Measurements from ENCODE around the gene CDH4. TPM values are rescaled to one million over a fixed set of nuclear protein-coding genes. Genes with fewer than 3 reads are reported as not detected.
"Not testable (repeated sequence)": the region's sequence is repeated elsewhere in the genome, so short reads cannot be mapped to it uniquely, and the experiment has no call there.

Gene CDH4
- total RNA-seq, 1 donor from 2014 or later: 8.3 TPM

DNA sequence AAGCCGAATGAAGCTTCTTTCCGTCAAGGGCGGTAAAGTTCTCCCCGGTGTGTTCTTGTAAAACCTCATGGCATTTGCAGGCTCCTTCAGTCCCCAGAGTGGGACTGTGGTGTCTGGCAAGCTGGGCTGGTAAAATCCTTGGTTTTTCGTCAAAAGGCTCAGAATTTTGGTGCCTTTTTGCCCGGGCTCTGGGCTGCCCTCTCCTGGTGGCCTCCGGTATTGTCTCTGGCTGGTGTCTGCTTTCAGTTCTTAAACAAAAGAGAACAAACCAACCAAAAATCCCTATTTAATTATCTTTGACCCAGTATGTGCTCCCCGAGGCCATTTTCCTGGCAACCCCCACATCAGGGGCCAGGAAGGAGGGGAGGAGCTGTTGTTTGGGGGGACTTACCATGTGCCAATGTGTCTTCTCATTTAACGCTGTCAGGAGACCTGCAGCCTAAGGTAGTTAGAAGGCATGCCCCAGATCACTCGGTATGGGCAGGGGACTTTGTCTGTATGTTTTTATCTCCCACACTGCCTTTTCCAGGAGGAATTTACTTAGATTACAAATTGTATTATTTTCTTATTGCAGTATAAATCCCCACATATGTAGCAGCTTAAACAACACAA, 11.1 kb downstream of the CDH4 start:
- Mint-ChIP-seq H3K27ac (no peak overlapping the region), H3K4me3 (no peak overlapping the region), H3K36me3 (no peaks in the 10 kb centered on the region), H3K9me3 (no peaks in the 10 kb centered on the region), H3K4me1 (ENCODE audit: unreplicated experiment) (no peaks in the 10 kb centered on the region), H3K27me3 (peaks cover 54% of the 10 kb centered on the region)
- TF ChIP-seq, protein P1, sequence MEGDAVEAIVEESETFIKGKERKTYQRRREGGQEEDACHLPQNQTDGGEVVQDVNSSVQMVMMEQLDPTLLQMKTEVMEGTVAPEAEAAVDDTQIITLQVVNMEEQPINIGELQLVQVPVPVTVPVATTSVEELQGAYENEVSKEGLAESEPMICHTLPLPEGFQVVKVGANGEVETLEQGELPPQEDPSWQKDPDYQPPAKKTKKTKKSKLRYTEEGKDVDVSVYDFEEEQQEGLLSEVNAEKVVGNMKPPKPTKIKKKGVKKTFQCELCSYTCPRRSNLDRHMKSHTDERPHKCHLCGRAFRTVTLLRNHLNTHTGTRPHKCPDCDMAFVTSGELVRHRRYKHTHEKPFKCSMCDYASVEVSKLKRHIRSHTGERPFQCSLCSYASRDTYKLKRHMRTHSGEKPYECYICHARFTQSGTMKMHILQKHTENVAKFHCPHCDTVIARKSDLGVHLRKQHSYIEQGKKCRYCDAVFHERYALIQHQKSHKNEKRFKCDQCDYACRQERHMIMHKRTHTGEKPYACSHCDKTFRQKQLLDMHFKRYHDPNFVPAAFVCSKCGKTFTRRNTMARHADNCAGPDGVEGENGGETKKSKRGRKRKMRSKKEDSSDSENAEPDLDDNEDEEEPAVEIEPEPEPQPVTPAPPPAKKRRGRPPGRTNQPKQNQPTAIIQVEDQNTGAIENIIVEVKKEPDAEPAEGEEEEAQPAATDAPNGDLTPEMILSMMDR (conservative IDR thresholded peaks at IDR 0.05): peak; percentile 91
- peak; percentile 70 for DNase-seq (ENCODE audit: extremely low spot score, unreplicated experiment)

DNA sequence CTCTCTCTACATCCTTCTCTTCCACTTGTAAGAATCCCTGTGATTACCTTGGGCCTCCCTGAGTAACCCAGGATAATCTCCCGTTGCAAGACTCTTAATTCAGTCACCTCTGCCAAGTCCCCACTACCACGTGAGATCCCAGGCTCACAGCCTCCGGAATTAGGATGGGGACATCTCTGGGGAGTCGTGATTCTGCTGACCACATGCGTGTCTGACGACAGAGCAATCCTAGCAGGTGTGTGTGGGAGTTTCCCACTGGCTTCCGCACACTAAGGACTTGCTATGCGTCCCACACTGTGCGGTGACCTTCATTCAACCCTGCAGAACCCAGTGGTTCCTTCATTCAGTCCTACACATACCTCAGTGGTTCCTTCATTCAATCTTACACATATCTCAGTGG, 11.9 kb downstream of the CDH4 start:
- Mint-ChIP-seq H3K4me1 (ENCODE audit: unreplicated experiment) (no peaks in the 10 kb centered on the region), H3K27ac (no peak overlapping the region), H3K27me3 (peaks cover 47% of the 10 kb centered on the region), H3K4me3 (no peak overlapping the region), H3K36me3 (no peaks in the 10 kb centered on the region), H3K9me3 (no peaks in the 10 kb centered on the region)
- TF ChIP-seq, protein P1 (conservative IDR thresholded peaks at IDR 0.05): no peak
- no peak for DNase-seq (ENCODE audit: extremely low spot score, unreplicated experiment)

DNA sequence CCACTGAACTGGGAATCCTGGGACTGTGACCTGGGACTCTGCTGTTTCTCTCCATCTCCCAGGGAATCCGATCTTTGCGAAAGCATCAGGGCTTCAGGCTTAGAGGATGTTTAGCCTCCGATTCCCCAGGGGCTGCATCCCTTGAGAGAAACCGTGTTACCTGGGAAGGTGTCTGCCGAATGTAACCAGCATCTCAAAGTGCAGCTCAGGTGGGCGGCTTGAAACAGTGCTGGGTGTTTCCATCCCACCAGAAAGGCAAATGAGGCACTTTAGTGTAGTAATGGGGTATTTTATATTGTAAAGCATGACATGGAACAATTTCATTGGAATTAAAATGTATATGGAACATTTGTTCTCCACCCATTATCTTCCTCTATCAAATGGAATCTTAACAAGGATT, 15.2 kb downstream of the CDH4 start:
- Mint-ChIP-seq H3K4me3 (no peak overlapping the region), H3K4me1 (ENCODE audit: unreplicated experiment) (peaks cover 7% of the 10 kb centered on the region), H3K27ac (no peak overlapping the region), H3K9me3 (no peaks in the 10 kb centered on the region), H3K27me3 (peaks cover 27% of the 10 kb centered on the region), H3K36me3 (no peaks in the 10 kb centered on the region)
- no peak for DNase-seq (ENCODE audit: extremely low spot score, unreplicated experiment)
- TF ChIP-seq, protein P1 (conservative IDR thresholded peaks at IDR 0.05): no peak

DNA sequence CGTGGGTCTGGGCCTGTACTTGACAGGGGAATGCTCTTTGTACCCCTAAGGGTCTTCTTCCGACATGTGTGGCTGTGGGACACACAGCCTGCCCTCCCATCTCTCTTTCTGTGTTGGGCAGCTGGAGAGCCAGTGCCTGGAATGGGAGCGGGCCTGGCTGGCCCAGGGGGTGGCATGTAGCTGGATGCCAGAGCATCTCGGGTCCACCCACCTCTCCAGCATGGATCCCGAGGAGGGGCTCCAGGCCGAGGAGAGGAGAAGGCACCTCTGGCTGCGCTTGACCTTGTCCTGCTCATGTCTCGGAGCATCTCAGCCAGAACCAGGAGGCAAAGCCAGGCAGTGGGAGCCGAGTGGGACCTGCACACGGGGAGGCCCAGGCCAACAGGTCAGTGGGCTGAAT, 16.0 kb downstream of the CDH4 start:
- TF ChIP-seq, protein P1 (conservative IDR thresholded peaks at IDR 0.05): no peak
- Mint-ChIP-seq H3K4me1 (ENCODE audit: unreplicated experiment) (peaks cover 10% of the 10 kb centered on the region), H3K27ac (no peak overlapping the region), H3K4me3 (no peak overlapping the region), H3K36me3 (no peaks in the 10 kb centered on the region), H3K27me3 (peaks cover 24% of the 10 kb centered on the region), H3K9me3 (no peaks in the 10 kb centered on the region)
- no peak for DNase-seq (ENCODE audit: extremely low spot score, unreplicated experiment)

GRCh38 chr20:61271312-61272231, 19.5 kb downstream of the CDH4 start:
- no peak for DNase-seq (ENCODE audit: extremely low spot score, unreplicated experiment)
- H3K27ac Mint-ChIP-seq: peak overlapping the region; percentile 58
- no peaks in the 10 kb centered on the region for H3K9me3 Mint-ChIP-seq
- H3K4me1 Mint-ChIP-seq (ENCODE audit: unreplicated experiment): peaks cover 10% of the 10 kb centered on the region
- TF ChIP-seq, protein P1 (conservative IDR thresholded peaks at IDR 0.05): no peak
- peaks cover 8% of the 10 kb centered on the region for H3K27me3 Mint-ChIP-seq
- no peaks in the 10 kb centered on the region for H3K36me3 Mint-ChIP-seq
- no peak overlapping the region for H3K4me3 Mint-ChIP-seq

DNA sequence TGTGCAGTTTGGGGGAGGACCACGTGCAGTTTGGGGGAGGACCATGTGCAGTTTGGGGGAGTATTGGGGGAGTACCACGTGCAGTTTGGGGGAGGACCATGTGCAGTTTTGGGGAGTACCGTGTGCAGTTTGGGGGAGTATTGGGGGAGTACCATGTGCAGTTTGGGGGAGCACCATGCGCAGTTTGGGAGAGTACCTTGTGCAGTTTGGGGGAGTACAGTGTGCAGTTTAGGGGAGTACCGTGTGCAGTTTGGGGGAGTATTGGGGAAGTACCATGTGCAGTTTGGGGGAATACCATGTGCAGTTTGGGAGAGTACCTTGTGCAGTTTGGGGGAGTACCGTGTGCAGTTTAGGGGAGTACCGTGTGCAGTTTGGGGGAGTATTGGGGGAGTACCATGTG, 21.0 kb downstream of the CDH4 start:
- not testable (repeated sequence) for DNase-seq (ENCODE audit: extremely low spot score, unreplicated experiment); H3K4me3 Mint-ChIP-seq; H3K36me3 Mint-ChIP-seq; H3K9me3 Mint-ChIP-seq; H3K27ac Mint-ChIP-seq
- H3K27me3 Mint-ChIP-seq: peaks cover 12% of the 10 kb centered on the region
- H3K4me1 Mint-ChIP-seq (ENCODE audit: unreplicated experiment): peaks cover 11% of the 10 kb centered on the region

GRCh38 chr20:61273666-61274065, 21.6 kb downstream of the CDH4 start:
- H3K27me3 Mint-ChIP-seq: peaks cover 17% of the 10 kb centered on the region
- H3K9me3 Mint-ChIP-seq; H3K27ac Mint-ChIP-seq; H3K4me3 Mint-ChIP-seq; DNase-seq (ENCODE audit: extremely low spot score, unreplicated experiment); H3K36me3 Mint-ChIP-seq: not testable (repeated sequence)
- peaks cover 15% of the 10 kb centered on the region for H3K4me1 Mint-ChIP-seq (ENCODE audit: unreplicated experiment)
